ENCODE data around the gene C3orf18. TPM values are rescaled to one million over a fixed set of nuclear protein-coding genes. Genes with fewer than 3 reads are reported as not detected.
A peak's percentile ranks its signal among the peaks of the same experiment; 100 is the strongest.

Gene C3orf18
- total RNA-seq, 1 experiment from 2014 or later: 7.1 TPM

DNA sequence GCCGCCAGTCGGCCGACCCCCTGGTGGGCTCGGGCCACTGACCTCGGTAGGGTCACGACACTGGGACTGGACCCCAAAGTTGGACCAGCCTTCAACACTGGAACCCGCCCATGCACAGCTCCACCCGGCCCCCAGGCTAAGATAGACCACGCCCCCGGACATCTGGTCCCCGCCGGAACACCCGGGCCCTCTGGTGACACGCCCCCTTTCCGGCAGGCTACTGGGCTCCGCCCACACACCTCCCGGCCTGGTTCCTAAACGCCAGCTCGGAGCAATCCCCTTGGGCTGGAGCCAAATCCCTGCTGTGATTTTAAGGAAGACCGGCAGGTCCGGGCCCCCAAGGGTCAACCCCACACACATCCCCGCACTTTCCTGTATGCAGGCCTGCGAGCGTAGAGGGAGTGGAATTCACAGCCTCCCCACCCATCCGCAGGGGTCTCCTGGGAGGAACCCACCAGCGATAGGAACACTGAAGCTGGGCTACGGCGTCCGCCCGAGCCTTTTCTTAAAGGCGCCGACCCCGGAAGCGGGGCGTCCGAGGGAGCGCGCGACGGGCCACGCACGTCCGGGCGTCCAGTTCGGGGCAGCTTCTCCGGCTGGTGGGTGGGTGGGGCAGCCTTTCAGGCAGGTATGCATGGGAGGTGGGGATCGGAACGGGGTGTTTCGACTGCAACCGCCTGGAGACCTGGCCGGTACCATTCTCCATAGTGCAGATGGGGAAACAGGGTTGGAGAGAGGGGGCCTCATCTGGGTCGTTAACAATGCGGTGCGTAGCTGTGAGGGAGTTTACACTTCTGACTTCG lies 1.6 kb upstream of the C3orf18 start, which contains the start of gene HEMK1:
TSS of gene HEMK1 (plus strand) at position 576 of the 803 bp plus-strand sequence. CDS start 1,583 bp downstream, outside the sequence.
- H3K23ac ChIP-seq (ENCODE audit: insufficient read length, low read depth, low read length): no peak within 1 kb of the TSS
- no CpG with 5 or more reads among the region's 55 CpGs for WGBS (ENCODE audit: extremely low coverage, insufficient read length, low lambda C conversion rate)
- peak within 1 kb of the TSS; percentile 92 to 98 (median 96) for H3K27ac Mint-ChIP-seq

More for the DNA sequence above, 1.6 kb upstream of the C3orf18 start, which contains the start of gene HEMK1:
- peak within 1 kb of the TSS; percentile 80 for H2AFZ ChIP-seq (ENCODE audit: low read length)
- no peaks in the 10 kb centered on the region for H3K79me1 ChIP-seq (ENCODE audit: insufficient read depth, low read depth, low read length, poor library complexity, severe bottlenecking)
- Mint-ChIP-seq H3K4me3 (peak within 1 kb of the TSS; percentile 97 to 99), H3K9me3 (no peaks in the 10 kb centered on the region), H3K4me1 (peaks cover 7 to 18% of the 10 kb centered on the region in 2 experiments), H3K27me3 (ENCODE audit: low read depth) (peaks cover 13% of the 10 kb centered on the region), H3K36me3 (ENCODE audit: insufficient read depth in 1 of 3, low read depth in 3 of 3) (peaks cover 0 to 10% (median 1%) of the 10 kb centered on the region in 3 experiments; a peak in 3 of 7 replicates)
- H2BK5ac ChIP-seq (ENCODE audit: insufficient read length, low read length): no peak within 1 kb of the TSS
- peaks cover 3% of the 10 kb centered on the region; the same call in 1 of the 2 replicates for H3K27me3 ChIP-seq (ENCODE audit: insufficient read depth, low read length)
- no peak within 1 kb of the TSS for H4K5ac ChIP-seq (ENCODE audit: insufficient read length, low read depth, low read length)
- H2AK5ac ChIP-seq (ENCODE audit: insufficient read length, low read length): no peak within 1 kb of the TSS
- H3K23me2 ChIP-seq (ENCODE audit: insufficient read length, low read depth, low read length, poor library complexity, severe bottlenecking): peaks cover 10% of the 10 kb centered on the region
- no peak within 1 kb of the TSS for H4K8ac ChIP-seq (replicated peaks; ENCODE audit: insufficient read length, low read depth, low read length)
- H4K91ac ChIP-seq (ENCODE audit: insufficient read length, low read depth, low read length): no peak within 1 kb of the TSS
- no peaks in the 10 kb centered on the region for H3K9me3 ChIP-seq (ENCODE audit: control insufficient read depth, low read depth, low read length)
- peak within 1 kb of the TSS; percentile 53 for H3K18ac ChIP-seq (ENCODE audit: insufficient read length, low read depth, low read length)
- H3K4me2 ChIP-seq (ENCODE audit: insufficient read depth, insufficient read length, low read length): peak within 1 kb of the TSS; percentile 58
- no peak within 1 kb of the TSS for H3K27ac ChIP-seq (ENCODE audit: insufficient read length, low read depth, low read length)
- no peak within 1 kb of the TSS for H2BK120ac ChIP-seq (ENCODE audit: low read depth, low read length, poor library complexity, severe bottlenecking)
- no peaks in the 10 kb centered on the region for H4K20me1 ChIP-seq (ENCODE audit: control insufficient read depth, insufficient read depth, insufficient read length)
- H3K9ac ChIP-seq (ENCODE audit: extremely low read depth, insufficient read length, low read length): peak within 1 kb of the TSS; percentile 85
- H3K14ac ChIP-seq (ENCODE audit: insufficient read depth, low read length): peak within 1 kb of the TSS; percentile 90; the same call in 1 of the 2 replicates
- H2BK15ac ChIP-seq (ENCODE audit: low read depth, low read length): no peak within 1 kb of the TSS
- H2BK20ac ChIP-seq (ENCODE audit: low read depth, low read length, poor library complexity, severe bottlenecking): no peak within 1 kb of the TSS
- H3K56ac ChIP-seq (ENCODE audit: insufficient read length, low read depth, low read length): no peak within 1 kb of the TSS
- no peaks in the 10 kb centered on the region for H3K79me2 ChIP-seq (ENCODE audit: insufficient read depth, low read length)
- no peak within 1 kb of the TSS for H3K4ac ChIP-seq (ENCODE audit: low read depth, low read length)
- H2BK12ac ChIP-seq (ENCODE audit: insufficient read length, low read depth, low read length): no peak within 1 kb of the TSS
- H3T11ph ChIP-seq (ENCODE audit: low read length): no peak within 1 kb of the TSS
- peak; percentile 96 for DNase-seq
- TF ChIP-seq, protein P1, sequence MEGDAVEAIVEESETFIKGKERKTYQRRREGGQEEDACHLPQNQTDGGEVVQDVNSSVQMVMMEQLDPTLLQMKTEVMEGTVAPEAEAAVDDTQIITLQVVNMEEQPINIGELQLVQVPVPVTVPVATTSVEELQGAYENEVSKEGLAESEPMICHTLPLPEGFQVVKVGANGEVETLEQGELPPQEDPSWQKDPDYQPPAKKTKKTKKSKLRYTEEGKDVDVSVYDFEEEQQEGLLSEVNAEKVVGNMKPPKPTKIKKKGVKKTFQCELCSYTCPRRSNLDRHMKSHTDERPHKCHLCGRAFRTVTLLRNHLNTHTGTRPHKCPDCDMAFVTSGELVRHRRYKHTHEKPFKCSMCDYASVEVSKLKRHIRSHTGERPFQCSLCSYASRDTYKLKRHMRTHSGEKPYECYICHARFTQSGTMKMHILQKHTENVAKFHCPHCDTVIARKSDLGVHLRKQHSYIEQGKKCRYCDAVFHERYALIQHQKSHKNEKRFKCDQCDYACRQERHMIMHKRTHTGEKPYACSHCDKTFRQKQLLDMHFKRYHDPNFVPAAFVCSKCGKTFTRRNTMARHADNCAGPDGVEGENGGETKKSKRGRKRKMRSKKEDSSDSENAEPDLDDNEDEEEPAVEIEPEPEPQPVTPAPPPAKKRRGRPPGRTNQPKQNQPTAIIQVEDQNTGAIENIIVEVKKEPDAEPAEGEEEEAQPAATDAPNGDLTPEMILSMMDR (conservative IDR thresholded peaks at IDR 0.05): no peak
- no peaks in the 10 kb centered on the region; the same call in 1 of the 2 replicates for H3K4me1 ChIP-seq (ENCODE audit: insufficient read depth, low read length)

Measured in H9 (cell line).